Fibroblast of lung (primary cell): ENCODE measurements around the gene SREBF2.

ENCODE experiments used
- EZH2 ChIP-seq: IDR thresholded peaks from 2 replicates; pipeline ENCODE4 v1.5.1; 2012; ENCODE audit warnings: low read length, control low read depth, mild to moderate bottlenecking; ENCODE audit errors: missing control alignments
- TF ChIP-seq, protein P1 (sequence below), 2 donors: IDR thresholded peaks in 1 of 2; conservative IDR thresholded peaks in 1 of 2; 1 replicate in 1 of 2; 2 replicates in 1 of 2; pipeline ENCODE4 v1.5.1; 2011 to 2012; ENCODE audit warnings: low read length in 2 of 2, control low read depth in 1 of 2, inconsistent platforms in 1 of 2, low read depth in 1 of 2, mild to moderate bottlenecking in 1 of 2

DNA sequence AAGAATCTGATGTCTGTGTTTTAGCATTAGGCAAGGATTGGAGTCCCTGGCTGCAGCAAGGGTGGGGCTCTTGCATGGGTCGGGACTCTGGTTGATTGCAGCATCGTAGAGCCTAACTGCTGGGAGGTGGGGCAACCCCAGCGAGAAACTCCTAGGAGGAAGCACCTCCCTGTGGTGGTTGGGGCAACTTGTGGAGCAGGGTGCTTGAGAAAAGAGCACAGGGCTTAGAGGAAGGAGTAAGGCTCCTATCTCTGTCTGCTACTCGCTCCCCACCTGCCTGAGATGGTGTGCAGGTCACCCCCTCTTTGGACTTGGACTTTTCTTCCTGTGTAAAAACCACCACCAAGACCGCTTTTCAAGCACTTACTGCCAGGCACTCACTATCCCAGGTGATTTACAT, 15.6 kb downstream of the SREBF2 start:
- TF ChIP-seq, protein P1, sequence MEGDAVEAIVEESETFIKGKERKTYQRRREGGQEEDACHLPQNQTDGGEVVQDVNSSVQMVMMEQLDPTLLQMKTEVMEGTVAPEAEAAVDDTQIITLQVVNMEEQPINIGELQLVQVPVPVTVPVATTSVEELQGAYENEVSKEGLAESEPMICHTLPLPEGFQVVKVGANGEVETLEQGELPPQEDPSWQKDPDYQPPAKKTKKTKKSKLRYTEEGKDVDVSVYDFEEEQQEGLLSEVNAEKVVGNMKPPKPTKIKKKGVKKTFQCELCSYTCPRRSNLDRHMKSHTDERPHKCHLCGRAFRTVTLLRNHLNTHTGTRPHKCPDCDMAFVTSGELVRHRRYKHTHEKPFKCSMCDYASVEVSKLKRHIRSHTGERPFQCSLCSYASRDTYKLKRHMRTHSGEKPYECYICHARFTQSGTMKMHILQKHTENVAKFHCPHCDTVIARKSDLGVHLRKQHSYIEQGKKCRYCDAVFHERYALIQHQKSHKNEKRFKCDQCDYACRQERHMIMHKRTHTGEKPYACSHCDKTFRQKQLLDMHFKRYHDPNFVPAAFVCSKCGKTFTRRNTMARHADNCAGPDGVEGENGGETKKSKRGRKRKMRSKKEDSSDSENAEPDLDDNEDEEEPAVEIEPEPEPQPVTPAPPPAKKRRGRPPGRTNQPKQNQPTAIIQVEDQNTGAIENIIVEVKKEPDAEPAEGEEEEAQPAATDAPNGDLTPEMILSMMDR (conservative IDR thresholded peaks at IDR 0.05 in 1 of 2, IDR thresholded peaks at IDR 0.05 in 1 of 2; ENCODE audit: low read depth in 1 of 2, low read length in 2 of 2) = no peak
- no peak for TF ChIP-seq EZH2
